Fibroblast of gingiva (primary cell): Measurements from ENCODE around the gene LRCH4.

Source experiments
- DNase-seq: peaks from one replicate; pipeline ENCODE4 v3.0.0-alpha.2; 2011; ENCODE audit warnings: low read depth

LRCH4 gene, protein sequence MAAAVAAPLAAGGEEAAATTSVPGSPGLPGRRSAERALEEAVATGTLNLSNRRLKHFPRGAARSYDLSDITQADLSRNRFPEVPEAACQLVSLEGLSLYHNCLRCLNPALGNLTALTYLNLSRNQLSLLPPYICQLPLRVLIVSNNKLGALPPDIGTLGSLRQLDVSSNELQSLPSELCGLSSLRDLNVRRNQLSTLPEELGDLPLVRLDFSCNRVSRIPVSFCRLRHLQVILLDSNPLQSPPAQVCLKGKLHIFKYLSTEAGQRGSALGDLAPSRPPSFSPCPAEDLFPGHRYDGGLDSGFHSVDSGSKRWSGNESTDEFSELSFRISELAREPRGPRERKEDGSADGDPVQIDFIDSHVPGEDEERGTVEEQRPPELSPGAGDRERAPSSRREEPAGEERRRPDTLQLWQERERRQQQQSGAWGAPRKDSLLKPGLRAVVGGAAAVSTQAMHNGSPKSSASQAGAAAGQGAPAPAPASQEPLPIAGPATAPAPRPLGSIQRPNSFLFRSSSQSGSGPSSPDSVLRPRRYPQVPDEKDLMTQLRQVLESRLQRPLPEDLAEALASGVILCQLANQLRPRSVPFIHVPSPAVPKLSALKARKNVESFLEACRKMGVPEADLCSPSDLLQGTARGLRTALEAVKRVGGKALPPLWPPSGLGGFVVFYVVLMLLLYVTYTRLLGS

DNA sequence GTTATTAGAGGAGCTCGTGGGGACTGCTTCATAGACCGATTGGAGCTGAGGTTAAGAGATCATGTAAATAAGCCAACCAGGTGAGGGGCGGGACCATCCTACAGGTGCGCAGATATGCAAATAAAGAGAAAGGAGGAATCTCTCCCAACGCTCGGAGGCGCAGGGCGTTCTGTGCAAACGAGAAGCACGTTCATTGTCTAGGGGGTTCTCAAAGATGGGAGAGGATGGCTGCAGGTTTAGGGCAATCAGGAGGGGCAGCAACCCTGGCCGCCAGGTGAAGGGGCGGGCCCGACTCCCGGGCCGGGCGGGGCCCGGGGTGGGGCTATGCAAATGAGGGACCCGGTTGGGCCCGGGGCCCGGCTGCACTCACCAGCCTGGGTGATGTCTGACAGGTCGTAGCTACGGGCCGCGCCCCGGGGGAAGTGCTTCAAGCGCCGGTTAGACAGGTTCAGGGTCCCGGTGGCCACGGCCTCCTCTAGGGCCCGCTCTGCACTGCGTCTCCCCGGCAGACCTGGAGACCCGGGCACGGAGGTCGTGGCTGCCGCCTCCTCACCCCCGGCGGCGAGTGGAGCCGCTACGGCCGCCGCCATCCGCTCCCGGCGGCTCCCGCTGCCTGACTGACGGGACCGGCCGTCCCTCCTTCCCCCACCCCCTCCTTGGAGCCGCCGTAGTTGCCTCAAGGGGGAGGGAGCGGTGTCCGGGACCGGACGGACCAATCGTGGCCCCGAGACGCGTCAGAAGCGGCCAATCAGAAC is at the start of gene LRCH4:
TSS of gene LRCH4 (minus strand) at position 619 of the 755 bp plus-strand sequence. CDS start at position 590, 29 bp downstream.
- no peak for DNase-seq

DNA sequence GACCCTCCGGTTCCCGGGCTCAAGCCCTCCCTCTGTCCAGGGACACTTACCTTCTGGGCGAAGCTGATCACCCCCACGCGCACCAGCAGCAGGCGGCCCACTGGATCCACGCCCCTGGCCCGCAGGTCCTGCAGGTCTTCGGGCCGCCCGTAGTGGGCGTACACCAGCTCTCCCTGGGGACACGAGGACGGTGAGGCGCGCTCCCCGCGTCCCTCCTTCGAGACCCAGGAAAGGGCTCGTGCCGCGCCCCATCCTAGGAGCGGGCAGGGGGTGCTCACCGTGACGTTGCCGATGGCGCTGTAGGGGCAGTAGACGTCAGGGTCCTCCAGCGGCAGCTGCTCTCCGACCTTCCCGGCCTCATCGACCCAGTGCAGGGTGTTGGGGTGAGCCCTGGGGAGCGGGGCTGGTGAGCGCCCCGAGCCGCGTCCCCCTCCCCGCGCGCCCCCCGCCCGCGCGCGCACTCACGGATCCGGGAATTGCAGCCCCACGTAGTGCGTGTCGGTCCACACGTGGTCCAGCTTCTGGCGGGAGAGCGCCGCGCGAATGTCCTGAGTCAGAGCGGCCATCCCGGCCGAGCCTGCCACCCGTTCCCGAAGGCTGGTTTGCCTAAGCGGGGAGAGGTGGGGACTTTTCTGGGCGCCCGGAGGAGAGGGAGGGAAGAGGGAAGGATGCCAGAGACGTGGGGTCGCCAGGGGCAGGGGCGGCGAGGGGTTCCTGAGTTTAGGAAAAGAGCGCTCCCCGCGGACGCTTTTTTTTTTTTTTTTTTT is 47.2 kb upstream of the LRCH4 start:
- no peak for DNase-seq

DNA sequence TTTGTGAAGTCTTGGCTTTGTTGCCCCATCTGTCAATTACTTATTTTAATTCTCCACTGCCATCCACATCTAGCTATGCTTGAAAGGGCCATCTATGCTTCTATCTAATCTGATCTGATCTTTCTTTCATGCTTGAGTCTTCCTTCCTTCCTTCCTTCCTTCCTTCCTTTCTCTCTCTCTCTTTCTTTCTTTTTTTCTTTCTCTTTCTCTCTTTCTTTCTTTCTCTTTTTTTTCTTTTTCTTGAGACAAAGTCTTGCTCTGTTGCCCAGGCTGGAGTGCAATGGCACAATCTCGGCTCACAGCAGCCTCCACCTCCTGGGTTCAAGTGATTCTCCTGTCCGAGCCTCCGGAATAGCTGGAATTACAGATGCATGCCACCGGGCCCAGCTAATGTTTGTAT is 44.1 kb upstream of the LRCH4 start:
- no peak for DNase-seq

DNA sequence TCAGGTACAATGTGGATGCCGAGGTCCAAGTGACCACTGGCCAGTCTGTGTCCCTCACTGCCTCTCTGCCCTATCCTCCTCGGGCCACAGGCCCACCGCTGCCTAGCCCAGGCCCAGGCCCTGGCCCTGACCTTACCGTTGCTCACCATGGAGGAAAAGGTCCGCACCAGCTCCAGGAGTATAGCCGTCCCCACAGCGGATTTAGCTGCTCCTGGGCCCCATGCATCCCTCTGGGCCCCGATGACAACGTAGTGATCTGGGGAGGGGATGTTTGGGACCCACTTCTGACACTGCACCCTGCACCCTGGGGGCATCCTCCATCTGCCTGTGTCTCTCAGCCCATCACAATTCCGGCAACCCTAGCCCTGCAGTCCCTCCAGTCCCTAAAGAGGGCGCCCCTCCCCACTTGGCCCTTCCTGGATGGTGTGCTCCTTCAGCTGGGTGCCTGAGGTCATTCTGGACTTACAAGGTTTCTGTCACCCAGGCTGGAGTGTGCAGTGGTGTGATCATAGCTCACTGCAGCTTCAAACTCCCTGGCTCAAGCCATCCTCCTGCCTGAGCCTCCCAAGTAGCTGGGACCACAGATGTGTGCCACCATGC is 43.3 kb upstream of the LRCH4 start:
- no peak for DNase-seq

DNA sequence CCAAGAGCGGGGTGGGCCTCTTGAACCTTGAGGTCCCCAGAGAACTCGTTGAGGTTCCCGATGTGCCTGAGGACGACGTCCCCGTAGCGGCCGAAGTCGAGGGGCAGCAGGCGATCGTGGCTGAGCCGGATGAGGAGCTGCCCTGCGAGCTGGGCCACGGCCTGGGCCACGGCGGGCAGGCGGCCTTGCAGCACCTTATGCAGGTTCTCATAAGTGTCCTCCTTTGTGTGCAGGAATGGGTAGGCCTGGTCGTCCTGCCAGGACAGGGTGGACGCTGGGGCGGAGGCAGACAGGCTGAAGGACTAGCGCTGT is 41.3 kb upstream of the LRCH4 start:
- DNase-seq, result no peak

DNA sequence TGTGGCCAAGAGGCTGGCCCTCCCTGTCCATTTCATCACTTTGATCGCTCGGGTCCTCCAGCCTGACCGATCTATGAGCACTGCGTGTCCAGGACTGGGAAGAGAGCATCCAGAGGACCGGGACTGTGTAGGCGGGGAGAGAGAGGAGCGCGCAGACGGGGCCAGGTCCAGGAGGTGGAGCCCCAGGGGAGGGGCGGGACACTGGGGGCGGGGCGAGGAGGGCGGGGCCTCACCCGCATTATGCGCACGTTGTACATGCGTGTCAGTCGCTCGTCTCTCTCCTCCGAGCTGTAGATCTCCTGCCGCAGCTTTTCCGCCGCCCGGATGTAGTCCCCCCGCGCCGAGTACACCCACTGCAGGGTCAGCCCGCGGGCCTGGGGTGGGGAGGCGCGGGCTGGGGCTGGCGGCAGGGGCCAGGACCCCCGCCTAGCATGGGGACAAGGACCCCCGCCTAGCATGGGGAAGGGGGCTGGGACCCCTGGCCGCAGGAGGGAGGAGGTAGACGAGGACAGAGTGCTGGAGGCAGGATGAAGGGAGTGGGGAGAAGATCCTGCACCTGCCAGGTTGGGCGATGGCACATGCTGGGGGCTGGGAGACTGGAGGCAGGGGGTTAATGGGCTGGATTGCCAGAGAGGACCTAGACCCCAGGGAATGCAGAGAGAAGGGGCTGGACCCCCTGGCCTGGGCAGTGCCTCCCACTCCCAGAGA is 40.8 kb upstream of the LRCH4 start:
- peak; percentile 74 for DNase-seq

DNA sequence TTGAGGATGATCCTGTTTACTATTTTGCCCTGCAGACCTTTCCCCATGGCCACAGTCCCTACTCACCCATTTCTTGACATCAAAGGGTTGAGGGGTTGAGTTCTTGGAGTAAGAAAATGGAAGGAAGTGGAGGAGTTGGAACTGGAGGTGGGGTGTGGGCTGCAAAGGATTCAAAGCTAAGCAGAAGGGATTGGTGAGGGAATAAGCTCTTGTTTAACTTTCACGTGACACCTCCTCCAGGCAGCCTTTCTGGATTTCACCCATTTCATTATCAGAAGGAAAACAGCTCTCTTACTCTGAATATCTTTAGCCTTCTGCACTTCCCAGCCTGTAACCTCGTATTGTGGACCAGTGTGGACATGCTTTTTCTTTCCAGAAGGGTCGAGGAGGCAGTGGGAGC is 40.1 kb upstream of the LRCH4 start:
- no peak for DNase-seq

DNA sequence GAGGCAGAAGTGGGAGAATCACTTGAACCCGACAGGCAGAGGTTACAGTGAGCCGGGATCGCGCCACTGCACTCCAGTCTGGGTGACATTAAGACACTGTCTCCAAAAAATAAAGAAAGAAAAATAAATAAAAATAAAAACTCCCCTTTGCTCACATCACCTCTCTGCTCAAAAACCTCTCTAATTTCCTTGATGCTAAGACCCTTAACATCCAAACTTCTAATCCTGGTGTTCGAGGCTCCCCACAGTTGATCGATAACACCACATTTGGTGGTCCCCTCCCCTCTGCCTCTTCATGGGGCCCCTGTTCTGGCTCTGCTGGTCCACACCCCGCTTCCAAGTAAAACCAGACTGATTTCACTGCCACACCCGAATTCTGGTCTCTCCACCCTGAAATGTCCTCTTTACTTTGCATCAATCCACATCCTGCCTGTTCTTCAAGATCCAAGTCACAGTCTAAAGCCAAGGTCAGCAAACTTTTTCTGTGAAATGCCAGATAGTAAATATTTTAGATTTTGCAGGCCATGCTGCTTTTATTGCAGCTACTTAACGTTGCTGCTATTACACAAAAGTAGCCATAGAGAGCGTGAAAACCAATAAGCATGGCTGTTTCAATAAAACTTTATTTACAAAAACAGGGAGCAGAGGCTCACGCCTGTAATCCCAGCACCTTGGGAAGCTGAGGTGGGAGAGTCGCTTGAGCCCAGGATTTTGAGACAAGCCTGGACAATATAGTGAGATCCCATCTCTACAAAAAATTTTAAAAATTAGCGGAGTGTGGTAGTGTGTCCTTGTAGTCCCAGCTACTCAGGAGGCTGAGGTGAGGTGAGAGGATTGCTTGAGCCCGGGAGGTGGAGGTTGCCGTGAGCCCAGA is 38.3 kb upstream of the LRCH4 start:
- DNase-seq, result no peak

DNA sequence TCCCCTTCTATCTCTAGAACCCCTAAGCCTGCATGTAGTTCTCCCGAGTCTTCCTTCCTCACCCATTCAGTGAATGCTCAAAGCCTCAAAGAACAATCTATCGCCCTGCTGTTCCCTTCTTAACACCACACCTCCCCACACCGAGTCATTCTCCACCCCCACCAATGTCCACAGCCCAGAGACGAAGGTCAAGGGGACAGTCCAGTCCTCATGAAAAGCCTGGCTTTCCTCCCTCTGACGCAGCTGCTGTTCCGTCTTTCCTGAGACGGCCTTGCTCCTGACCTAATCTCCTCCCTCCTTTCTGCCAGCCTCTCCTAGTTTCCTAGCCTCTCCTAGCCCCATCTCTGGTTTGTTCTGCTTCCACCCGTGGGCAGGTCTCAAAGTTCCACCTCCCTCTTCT is 35.6 kb upstream of the LRCH4 start:
- DNase-seq, result no peak

DNA sequence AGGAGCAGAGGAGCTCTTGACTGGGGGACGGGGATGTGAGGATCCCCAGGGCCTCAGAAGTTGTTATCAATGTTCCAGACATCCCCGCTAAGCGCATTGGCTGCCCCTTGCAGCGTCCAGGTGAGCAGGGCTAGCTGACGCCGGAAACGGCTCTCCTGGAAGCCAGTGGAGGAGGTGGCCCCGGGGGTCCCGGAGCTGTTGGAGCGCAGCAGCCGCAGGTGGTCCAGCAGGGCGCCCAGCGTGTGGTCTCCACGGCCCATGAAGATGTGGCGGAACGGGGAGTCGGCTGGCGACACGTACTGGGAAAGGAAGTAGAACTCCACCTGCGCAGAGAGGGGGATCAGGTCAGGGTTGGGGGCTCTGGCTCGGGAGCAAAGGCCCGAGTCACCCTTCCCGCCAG is 34.9 kb upstream of the LRCH4 start:
- no peak for DNase-seq

DNA sequence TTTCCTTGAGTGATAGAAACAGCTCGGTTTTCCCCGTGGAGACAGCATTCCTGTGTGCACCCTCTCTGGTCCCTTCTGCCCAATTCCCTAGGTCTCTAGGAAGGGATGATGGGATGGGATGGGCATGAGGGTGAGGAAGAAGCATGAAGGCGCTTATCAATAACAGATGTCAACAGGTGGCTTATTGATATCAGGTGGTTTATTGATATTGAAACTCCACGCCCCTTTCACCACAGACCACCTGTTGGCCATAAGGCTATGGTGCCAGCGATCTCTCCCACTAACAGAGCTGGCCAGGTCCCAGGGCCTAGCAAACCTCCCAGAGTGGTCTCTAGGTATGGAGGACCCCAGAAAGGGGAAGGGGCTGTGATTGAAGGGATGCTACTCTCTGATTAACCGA is 34.3 kb upstream of the LRCH4 start:
- DNase-seq, result no peak

DNA sequence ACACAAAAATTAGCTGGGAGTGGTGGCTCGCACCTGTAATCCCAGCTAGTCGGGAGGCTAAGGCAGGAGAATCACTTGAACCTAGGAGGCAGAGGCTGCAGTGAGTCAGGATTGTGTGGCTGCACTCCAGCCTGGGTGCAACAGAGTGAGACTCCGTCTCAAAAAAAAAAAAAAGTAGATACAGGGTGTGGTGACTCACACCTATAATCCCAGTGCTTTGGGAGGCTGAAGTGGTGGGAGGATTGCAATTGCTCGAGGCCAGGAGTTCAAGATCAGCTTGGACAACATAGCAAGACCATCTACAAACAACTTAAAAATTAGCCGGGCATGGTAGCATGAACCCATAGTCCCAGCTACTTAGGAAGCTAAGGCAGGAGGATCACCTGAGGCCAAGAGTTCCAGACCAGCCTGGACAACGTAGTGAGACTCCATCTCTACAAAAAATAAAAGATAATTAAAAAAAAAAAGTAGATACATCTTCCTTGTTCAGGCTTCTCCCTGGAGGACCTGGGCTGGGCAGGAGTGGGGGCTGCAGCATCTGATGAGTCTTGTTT is 28.5 kb upstream of the LRCH4 start:
- DNase-seq, result no peak

DNA sequence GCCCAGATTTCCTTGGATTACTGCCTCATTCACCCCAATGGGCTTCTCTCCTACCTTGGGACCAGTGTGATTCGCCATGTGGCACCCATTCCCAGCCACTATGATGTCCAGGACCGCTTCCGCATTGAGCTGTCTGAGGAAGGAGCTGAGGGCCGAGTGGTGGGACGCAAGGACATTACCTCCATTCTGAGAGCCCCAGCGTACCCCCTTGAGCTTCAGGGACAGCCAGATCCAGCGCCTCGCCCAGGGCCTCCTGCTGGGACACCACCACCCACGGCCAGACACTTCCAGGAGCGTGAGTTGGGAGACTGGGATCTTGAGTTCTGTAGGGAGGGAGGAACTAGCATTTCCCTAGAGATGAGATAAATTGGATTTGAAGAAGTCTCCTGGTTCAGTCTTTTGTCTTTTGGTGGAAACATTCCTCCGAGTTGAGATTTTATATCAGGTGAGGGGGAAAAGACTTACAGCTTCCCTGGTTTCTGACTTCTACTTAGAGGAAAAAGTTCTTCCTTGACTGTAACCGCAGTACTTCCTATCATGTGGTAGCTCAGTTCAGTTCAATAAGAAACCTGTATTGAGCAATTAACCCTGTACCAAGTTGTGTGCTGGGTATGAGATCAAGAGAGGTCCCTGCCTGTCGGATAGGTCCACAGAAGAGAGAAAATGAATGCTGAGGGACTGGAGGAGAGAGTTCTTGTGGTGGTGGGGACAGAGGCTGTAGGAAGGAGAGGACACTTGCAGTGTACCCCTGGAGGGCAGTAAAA is 27.7 kb upstream of the LRCH4 start:
- no peak for DNase-seq

DNA sequence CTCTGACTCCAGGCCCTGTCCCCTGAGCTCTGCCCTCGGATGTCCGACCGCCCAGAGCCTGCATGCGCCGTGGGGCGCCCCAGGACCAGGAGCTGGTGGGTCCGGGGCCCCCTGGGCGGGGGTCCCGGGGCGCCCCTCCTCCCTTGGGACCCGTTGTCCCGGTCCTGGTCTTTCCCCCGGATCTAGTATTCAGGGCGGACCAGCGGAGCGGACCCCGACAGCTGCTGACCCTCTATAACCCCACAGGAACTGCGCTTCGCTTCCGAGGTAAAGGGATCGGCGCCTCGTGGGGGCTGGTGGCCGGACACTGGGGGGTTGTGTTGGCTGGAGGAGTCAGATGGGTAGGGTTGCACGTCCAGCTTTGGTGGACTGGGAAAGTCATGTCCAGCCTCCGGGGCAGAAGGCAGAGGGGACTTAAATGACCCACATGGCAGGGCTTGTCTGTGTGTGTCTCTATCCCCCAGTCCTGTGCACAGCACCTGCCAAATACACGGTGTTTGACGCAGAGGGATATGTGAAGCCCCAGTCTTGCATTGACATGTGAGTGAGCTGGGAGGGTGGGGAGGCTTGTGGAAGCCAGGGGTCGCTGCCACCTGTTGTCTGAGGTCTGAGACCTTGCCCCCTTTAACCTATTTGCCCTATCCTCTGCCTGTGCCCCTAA is 26.9 kb upstream of the LRCH4 start:
- no peak for DNase-seq

DNA sequence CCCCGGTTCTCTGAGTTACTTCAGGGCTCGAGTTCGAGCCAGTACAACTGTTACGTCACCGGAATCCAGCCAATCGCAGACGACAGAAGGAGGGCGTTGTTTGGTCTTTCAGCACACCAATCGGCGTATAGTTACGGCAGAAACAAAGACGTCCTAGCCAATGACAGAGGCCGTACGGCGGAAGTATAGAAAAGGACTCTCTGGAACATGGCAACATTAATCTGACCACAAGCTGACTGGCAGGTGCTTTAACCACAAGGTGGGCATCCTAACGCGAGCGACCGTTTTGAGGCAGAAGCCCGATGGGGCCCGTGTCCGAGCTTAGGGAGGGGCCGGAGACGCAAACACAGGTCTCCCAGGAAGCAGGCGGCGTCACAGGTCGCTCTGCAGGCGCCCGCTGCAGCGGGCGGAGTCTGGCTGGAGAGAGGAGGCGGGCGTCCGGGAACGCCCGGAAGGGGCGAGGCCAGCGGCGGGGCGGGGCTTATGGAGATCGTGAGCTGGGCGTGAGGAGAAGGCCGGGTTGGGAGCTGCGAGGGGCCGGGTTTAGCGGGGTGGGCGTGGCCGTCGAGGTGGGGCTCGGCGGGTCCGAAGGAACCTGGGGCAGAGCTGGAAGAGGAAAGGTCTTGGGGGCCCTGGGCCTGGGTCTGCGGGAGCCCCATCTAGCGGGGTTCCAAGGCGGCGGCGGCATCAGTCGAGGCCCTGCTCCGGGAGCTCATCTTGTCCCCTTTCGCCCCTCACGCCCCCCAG is 26.2 kb upstream of the LRCH4 start, which contains the start of gene MOSPD3:
TSS of gene MOSPD3 (plus strand) at position 558 of the 747 bp plus-strand sequence. CDS start 252 bp downstream, outside the sequence.
- DNase-seq, result peak; percentile 99

DNA sequence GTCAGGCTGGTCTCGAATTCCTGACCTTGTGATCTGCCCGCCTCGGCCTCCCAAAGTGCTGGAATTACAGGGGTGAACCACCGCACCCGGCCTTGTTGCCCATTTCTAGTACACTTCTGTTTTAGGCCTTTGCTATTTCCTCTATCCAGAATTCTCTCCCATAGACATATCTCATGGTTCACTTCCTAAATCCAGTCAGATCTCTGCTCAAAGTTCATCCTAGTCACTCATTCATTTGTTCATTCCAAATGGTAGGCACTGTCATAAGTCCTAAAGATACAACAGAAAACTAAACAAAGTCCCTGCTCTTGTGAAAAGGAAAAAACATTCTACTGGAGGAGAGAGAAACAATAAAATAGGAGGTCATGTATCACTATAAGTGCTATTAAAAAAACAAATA is 24.0 kb upstream of the LRCH4 start:
- DNase-seq, result no peak

DNA sequence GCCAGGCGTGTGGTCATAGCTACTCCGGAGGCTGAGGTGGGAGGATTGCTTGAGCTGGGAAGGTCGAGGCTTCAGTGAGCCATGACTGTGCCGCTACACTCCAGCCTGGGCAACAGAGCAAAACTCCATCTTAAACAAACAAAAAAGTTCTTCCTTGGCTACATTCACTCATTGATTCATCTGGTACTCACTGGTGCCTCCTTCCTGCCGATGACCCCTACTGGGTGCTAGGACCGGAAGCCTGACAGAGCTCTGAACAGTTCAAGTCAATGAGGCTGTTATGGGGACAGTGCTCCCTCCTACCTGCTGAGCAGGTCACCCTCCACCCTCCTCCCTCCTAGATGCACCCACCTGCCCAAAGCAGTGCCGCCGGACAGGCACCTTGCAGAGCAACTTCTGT is 21.2 kb upstream of the LRCH4 start:
- DNase-seq, result no peak

DNA sequence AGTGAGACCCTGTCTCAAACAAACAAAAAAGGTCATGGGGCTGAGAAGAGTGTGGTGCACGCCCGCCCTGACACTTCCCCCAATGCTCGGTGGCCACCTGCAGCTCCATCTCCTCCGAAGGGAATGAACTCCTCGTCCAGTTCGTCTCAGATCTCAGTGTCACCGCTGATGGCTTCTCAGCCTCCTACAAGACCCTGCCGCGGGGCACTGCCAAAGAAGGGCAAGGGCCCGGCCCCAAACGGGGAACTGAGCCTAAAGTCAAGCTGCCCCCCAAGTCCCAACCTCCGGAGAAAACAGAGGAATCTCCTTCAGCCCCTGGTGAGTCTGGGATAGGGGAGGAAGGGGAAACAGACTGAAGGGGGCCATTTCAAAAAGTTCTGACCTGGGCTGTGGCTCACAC is 20.4 kb upstream of the LRCH4 start:
- DNase-seq, result no peak
